Activated T-cell treated with anti-CD3 and anti-CD28 coated beads for 4 hours (primary cell): ENCODE measurements around the gene SGF29.
A peak's percentile ranks its signal among the peaks of the same experiment; 100 is the strongest.
"Not testable (repeated sequence)": the region's sequence is repeated elsewhere in the genome, so short reads cannot be mapped to it uniquely, and the experiment has no call there.

Source experiments
- DNase-seq: peaks from one replicate; pipeline ENCODE4 v3.0.0-alpha.2; 2020

SGF29 gene

DNA sequence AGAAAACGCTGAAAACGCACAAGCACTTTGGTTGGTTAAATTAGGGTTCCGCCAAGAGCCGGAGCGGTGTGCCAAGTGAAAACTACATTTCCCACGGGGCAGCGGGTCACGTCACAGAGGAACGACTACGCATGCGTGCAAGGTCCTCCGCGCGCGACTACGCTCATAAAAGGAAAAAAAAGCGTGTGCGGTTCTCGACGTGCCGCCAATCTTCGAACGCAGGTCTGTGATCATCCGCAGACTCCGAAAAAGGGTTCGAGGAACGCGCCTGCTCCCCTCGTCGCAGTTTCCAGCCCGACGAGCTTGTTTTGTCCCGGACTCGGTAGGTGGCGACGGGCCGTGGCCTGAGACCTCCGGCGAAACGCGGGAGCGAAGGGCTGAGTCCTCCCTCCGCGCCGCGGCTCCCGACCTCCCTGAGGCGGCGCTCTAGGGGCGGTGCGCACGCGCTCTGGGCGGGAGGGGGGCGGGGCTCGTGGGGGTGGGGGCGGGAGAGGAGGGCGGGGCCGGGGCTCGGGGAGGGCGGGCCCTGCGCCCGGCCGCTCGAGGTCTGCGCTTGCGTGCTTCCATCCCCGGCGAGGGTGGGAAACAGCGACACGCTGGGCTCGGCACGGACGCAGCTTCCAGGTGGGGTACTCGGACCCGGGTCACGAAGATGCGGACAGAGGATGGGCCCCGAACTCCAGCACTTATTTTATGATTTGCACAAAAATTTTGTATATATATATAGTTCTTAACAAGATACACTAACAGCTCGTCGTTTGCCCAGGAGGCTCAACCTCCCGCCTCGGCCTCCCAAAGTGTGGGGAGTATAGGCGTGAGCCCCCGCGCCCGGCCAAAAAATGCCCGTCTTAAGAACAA lies at the start of gene SGF29:
TSS of gene SGF29 (plus strand) at position 145 of the 858 bp plus-strand sequence. CDS start 27,150 bp downstream, outside the sequence.
- peak; percentile 91 for DNase-seq

DNA sequence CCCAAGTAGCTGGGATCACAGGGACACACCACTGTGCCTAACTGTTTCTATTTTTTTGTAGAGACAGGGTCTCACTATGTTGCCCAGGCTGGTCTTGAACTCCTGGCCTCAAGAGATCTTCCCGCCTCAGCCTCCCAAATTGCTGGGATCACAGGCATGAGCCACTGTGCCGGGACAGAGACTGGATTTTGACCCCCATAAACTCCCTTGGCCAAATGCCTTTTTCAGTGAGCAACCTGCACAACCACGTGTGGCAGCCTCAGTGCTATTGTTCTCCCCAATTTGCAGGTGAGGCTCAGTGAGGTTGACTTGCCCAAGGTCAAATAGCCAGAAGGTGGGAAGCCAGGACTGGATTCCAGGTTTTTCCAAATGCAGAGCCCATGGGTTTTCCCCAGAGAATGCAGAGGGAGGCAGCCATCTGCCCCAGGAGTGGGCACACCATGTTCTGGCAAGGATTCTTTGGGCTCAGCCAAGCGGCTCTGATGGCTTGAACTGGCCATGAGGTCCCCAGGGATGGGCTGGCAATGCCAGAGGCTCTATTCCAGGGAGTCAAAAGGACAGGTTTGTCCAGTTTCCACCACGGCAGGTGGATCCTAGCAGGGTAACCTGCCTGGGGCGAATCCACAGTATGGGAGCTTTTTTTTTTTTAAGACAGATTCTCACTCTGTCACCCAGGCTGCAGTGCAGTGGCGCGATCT lies 48.9 kb upstream of the SGF29 start:
- no peak for DNase-seq

DNA sequence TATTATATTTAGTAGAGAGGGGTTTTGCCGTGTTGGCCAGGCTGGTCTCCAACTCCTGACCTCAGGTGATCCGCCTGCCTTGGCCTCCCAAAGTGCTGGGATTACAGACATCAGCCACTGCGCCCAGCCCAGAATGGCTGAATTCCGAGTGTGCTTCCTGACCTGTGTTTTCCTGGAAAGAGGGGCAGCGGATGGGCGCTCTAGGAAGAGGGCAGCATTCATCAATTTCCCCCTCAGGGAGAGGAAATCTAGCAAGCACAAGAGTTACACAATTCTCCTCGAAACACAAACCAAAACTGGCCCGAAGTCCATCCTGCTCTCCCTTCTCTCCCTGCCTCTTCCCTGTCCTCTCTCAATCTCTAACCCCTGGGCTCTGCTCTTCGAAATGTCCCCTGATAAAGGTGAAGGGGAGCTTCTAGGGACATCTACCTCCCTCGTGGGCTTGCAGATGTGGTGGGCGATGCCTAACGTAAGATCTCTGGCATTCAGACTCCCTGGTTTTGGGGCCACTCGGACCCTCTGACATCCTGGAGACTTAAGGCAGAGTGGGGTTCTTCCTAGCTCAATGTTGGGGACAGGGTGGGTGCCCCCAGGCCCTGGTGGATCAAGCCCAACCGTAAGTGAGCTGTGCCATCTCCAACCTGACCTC lies 48.1 kb upstream of the SGF29 start:
- DNase-seq: no peak

DNA sequence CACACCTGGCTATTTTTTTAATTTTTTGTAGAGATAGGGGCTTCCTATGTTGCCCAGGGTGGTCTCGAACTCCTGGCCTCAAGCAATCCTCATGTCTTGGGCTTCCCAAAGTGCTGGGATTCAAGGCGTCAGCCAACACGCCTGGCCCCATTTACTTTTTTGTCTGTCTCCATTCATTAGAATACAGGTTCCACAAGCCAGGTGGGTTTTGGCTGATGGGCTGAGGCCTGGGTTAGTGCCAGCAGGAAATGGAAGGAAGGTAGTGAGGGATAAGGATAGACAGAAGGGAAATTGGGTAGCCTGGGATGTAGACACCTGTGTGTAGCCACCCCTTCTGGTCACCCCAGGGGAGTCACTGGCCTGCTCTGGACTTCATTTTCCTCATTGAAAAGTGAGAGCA lies 42.7 kb upstream of the SGF29 start:
- no peak for DNase-seq

DNA sequence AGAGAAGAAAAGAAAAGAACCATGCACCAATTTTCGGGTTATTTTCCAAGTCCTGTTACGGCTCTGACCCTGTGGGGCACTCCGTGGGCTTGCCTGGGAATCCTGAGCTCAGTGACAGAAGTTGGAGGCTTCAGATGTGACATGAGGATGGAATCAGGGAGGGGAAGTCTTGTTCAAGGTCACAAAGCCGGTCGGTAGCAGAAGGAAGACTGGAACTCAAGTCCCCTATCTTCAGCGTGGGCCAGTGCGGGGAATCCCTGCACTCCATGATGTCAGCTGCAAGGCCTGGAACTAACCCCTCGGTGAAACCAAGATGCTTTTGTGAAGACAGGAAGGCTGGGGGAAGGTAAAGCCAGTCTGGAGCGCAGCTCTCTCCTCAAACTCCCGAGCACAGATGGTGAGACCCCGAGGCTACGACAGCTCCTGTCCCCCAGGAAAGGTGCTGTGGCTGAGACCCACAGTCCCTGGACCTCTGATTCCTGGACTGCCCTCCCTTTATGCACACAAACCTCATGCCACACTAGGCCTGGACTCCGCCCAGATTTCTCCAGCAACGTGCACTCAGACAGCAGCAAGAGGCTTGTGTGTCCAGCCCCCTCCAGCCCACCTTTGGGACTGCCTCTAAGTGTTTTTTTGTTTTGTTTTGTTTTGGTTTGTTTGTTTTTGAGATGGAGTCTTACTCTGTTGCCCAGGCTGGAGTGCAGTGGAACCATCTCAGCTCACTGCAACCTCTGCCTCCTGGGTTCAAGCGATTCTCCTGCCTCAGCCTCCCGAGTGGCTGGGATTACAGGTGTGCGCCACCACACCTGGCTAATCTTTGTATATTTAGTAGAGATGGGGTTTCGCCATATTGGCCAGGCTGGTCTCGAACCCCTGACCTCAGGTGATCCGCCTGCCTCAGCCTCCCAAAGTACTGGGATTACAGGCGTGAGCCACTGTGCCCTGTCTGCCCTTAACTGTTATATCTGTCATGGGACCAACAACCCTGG lies 41.6 kb upstream of the SGF29 start:
- no peak for DNase-seq

DNA sequence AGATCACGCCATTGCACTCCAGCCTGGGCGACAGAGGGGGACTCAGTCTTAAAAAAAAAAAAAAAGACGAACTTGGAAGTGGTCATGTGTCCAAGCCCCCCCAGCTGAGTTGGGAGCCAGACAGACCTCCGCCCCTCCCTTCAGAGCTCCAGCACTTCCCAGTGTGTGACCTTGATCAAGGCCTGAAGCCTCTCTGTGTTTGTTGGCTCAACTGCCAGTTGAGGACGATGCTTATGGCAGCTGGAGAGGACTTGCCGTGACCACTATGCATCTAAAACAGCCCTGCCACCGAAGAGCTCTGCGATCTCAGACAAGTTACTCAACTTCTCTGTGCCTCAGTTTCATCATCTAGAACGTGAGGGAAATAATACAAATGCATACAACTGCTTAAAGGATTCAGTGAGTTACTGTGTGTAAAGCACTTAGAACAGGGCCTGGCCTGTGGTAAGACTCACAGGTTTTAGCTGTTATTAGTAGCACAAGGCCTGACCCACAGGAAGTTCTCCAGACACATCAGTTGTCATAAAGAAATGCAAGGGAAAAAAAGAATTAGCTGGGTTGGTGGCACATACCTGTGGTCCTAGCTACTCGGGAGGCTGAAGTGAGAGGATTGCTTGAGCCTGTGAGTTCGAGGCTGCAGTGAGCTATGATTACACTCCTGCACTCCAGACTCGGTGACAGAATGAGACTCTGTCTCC lies 40.1 kb upstream of the SGF29 start:
- DNase-seq: no peak

DNA sequence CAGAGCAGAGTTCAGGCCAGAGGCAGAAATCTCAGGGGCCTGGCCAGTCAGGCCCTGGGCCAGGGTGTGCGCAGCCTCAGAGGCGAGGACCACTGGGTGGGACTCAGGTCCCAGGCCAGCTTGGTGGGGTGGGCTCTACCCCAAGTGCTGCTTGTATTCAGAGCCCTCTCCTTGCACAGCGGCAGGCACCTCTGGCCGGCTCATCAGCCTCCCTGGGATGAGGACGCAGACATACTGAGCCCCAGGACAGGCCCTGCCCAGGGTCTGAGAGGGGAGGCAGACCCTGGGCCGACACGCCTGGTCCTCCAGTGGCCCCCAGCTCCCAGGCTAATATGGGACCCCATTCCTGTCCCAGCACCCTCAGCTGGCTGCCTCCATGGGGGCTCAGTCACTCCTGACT lies 39.5 kb upstream of the SGF29 start:
- DNase-seq: no peak

DNA sequence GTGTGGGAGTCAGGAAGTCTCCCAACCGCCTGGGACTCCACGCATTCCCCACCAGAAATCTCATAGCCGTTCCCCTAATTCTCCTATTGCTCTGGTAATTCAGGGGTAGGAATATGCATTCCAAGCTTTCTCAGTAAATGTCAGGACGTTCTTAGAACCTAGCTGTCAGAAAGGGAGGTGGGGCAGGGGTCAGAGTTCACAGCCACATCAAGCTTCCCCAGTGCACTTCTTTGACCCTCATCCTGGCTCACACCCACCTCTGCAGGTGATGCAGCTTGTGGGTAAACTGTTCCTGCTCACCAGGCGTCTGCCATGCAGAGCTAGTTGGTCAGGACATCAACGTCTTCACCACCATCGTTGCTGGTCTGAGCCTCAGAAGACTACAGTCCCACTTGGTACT lies 33.0 kb upstream of the SGF29 start:
- DNase-seq: no peak

DNA sequence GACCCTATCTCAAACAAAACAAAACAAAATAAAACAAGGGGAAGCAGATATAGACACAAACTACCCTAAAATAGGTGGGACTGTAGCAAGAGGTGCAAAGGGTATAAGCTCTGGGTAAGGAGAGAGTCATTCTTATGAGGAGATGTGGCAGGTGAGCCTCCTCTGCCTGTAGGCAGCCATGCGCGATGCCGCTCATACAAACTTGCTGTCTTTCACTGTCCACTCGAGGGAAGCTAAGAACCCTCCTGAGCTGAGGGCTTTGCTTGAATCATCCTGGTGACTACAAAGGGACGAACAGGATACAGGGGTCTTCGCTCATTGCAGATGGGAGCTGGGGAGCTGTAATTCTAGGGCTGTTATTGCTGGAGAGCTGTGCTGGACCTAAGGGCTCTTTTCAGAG lies 32.3 kb upstream of the SGF29 start:
- DNase-seq: no peak

DNA sequence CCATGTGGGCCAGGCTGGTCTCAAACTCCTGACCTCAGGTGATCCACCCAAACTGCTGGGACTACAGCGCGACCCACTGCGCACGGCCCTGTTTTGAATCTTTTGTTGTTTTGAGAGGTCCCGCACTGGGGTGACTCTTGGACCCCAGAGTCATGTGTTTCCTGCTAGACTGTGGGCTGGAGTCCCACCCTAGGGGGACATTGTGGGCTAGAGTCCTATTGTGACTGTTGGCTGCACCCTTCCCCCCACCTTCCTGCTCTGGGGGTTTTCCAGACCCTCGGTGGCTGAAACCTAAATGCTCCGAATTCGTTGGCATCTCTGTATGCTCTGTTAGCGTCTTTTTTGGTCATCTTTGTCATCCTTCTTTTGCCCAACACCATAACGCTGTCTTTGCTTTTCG lies 30.9 kb upstream of the SGF29 start:
- DNase-seq: no peak

DNA sequence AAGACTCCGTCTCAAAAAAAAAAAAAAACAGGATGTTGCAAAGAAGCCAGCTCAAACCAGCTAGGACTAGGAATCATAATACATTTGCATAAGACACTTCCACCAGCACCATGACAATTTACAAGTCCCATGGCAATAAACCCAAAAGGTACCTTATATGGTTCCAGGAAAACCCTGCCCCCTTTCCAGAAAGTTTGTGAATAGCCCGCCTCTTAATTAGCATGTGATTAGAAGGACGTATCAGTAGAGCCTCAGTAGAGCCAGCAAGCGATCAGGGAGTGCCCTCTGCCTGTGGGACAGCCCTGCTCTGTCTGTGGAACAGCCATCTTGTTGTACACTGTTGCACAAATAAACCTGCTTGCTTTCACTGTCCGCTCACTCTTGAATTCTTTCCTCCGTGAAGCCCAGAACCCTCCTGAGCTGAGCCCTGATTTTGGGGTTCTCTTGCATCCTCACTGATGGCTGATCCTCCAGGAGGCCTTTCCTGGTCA lies 29.0 kb upstream of the SGF29 start:
- DNase-seq: no peak

DNA sequence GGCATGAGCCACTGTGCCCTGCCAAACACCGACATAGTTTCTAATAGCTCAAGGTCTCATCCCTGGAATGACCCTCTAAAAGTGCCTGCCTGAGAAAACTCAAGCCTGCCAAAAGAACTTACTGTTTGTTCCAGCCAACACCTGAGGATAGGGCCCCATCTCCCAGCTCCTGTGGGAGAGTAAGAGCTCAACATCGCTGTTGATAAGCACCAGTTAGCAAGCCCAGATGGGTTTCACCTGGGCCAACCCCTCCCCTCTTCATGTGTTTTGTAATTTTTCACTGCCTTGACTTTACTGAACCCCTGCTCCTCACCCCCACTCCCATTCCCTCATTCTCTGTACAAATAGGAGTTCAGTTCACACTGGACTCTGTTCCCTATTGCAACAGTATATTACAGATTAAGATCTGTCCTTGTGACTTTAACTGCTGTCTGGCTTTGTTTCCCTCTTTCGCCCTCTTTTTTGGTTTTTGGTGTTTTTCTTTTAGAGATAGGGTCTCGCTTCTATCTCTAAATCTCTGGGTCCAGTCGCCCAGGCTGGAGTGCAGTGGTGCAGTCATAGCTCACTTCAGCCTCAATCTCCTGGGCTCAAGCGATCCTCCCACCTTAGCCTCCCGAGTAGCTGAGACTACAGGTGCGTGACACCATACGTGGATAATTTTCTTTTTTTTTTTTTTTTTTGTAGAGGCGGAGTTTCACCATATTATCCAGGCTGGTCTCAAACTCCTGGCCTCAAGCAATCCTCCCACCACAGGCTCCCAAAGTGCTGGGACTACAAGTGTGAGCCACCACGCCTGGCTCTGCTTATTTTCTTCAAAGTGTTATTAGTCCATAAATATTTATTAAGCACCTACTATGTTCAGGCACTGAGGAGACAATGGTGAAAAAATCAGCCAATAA lies 27.3 kb upstream of the SGF29 start:
- no peak for DNase-seq

DNA sequence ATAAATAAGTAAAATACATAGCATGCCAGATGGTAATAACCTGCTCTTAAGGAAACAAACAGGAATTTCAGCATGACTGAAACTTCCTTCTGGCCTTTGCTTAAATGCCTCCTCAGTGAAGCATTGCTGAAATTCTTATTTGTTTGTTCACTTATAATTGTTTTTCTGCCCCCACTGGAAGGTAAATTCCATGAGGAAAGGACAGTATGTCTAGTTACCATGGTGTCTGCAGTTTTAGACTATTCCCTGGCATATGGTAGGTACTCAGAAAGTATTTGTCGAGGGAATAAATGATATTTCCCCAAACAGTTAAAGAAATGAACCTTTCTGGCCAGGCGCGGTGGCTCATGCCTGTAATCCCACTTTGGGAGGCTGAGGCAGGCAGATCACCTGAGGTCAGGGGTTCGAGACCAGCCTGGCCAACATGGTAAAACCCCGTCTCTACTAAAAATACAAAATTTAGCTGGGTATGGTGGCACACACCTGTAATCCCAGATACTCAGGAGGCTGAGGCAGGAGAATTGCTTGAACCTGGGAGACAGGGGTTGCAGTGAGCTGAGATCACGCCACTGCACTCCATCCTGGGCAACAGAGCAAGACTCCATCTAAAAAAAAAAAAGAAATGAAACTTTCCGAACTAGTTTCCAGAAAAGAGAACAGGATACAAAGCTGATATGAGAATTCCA lies 26.5 kb upstream of the SGF29 start:
- not testable (repeated sequence) for DNase-seq

DNA sequence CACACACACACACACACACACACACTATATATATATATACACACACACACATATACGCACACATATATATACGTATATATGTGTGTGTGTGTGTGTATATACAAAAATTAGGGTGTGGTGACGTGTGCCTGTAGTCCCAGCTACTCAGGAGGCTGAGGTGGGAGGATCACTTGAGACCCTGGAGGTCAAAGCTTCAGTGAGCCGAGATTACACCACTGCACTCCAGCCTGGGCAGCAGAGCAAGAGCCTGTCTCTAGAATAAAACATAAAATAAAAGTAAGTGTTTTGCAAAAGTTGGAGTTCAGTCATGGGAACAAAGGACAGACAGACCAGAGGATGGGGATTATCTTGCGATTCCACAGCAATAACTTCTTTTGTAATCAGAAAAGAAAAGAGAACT lies 25.7 kb upstream of the SGF29 start:
- no peak for DNase-seq

DNA sequence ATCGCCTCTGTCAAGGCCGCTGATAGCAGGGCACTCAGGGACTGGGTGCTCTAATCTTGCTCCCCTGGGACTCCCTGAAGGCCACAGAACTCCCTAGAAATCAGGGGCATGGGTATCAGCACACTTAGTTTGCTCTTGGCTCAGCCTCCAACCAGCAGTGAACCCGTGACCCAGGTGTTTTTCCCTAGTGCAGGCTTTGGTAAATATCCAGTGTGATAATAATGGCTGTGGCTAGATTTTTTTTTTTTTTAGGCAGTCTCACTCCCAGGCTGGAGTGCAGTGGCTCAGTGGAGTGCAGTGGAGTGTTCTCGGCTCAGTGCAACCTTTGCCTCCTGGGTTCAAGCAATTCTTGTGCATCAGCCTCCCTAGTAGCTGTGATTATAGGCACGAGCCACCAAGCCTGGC lies 25.3 kb upstream of the SGF29 start:
- no peak for DNase-seq

DNA sequence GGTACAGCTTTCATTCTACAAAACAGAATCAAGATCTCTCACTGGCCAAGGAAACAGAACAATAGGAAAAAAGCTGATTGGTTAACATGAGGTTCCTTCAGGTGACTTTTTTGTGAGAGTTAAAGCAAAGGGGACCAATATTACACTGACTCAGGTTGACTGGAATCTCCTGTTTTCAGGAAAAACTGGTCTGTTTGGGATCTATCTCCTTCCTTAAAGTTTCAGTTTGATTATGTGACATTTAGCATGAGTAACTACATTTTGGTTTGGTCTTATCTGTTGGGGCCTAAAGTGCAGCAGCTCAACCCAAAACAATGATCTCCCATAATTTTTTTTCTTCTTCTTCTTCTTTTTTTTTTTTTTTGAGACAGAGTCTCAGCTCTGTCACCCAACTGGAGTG lies 24.6 kb upstream of the SGF29 start:
- no peak for DNase-seq

DNA sequence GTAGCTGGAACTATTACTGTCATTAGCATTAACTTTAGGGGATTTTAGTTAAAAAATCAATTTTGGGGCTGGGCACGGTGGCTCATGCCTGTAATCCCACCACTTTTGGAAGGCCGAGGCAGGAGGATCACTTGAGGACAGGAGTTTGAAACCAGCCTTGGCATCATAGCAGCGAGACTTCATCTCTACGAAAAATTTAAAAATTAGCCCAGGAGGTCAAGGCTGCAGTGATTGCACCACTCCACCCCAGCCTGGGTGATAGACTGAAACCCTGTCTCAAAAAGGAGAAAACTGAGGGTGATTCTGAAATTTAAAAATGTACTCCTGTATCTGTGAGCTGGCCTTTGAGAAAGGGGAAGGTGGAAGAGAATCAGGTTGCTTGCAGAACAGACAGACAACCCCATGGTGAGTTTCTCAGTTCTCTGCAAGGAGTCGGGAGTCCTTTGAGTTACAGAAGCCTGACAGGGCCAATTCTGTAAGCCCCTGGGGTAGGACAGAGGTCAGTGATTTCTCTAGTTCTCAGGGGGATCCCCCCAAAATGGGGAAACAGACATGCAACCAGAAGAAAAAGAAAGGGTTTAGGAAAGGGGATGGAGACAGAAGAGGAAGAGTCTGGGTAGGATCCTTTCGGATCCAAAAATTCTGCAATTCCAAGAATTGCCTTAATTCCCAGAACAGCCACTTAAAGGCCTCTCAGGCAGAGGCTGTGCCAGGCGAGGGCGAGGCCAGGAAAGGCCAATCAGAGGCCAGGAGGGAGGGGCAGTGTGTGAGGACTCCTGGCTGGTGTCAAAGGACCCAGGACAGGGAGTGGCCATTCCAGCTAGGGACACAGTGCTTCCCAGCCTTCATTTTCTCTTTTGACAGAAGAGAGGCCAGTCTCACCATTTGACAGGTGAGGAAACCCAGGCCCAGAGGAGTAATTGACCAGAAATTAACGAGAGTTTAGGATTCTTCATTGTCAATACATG lies 21.7 kb upstream of the SGF29 start:
- no peak for DNase-seq

DNA sequence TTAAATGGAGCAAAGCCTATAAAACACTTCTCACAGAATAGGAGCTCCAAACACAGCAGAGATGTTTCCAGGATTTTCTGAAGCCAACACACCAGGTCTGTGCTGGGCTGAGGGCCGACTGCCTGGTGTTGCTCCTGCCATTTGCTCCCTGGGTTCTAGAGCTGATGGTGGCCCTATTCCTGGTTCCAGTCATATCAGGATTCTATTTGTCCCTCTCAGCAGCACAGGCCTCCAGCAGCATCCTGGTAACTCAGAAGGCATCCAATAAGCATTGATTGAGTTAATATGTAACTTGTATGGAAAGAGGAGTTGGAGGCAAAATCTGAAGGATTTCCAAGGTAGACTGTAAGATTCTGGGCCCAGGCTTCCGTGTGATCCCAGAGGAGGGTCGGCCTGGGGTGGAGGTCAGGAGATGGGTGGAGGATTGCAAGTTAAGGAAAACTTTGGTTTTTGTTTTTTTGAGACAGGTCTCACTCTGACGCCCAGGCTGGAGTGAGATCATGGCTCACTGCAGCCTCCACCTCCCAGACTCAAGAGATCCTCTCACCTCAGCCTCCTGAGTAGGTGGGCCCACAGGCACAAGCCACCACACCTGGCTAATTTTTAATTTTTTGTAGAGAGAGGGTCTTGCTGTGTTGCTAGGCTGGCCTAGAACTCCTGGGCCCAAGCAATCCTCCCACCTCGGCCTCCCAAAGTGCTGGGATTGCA lies 20.6 kb upstream of the SGF29 start:
- no peak for DNase-seq
